Posterior vena cava (tissue), 2 donors: ENCODE data around the gene STOML1. TPM values are rescaled to one million over a fixed set of nuclear protein-coding genes. Genes with fewer than 3 reads are reported as not detected.

Experiments
- DNase-seq: peaks from one replicate; pipeline ENCODE4 v3.0.0-alpha.2; 2020; ENCODE audit warnings: low spot score
- intact Hi-C, 2 donors: fragments of 100-400 bp; cut with DNase I; formaldehyde crosslinking; loops; one replicate each; pipeline versions ENCODE4 v1.14.1 to v1.14.2; 2022 to 2023
- long read RNA-seq, 2 donors: library from polyadenylated mRNA; unstranded; transcript quantifications; one replicate each; pipeline ENCODE4 v2.0.0, GENCODE V29; 2020 to 2021
- total RNA-seq, 2 donors: library from RNA; stranded (reverse); fragmentation: NEBNext Ultra II Directional; extraction: Animal tissue kit (Norgen Biotek cat#: 25700); gene quantifications; one replicate each; pipeline ENCODE4 v1.2.1, GENCODE V29; 2021
- donor health status: DM: yes; HTN: yes; CAD: no.
- donor health status: DM: yes; HTN: yes; CAD: no.

STOML1 gene
- total RNA-seq: 10 to 100 TPM; 17.3 to 20.1 TPM
- long read RNA-seq, donor 1, full-length matches to known transcripts: 16 of 29 reads
- long read RNA-seq, donor 1, partial matches to known transcripts: 1 of 29 reads
- long read RNA-seq, donor 1, other reads (novel, unspliced or antisense): 12 of 29 reads
- long read RNA-seq, donor 2, full-length matches to known transcripts: 141 of 228 reads
- long read RNA-seq, donor 2, partial matches to known transcripts: 18 of 228 reads
- long read RNA-seq, donor 2, other reads (novel, unspliced or antisense): 69 of 228 reads

GRCh38 chr15:73991726-73992593 is at the start of gene STOML1:
TSS of gene STOML1 (minus strand) at chr15:73992295. CDS start at chr15:73992223, 72 bp downstream.
- intact Hi-C loops: no loop called here

GRCh38 chr15:74041311-74041756 is 49.2 kb upstream of the STOML1 start:
- DNase-seq: peak; percentile 67
- intact Hi-C loops: no loop called here

More at GRCh38 chr15:73991726-73992593, at the start of gene STOML1:
- peak; percentile 98 for DNase-seq

- peak; percentile 89 for DNase-seq
- intact Hi-C loops: no loop called here
Measured at GRCh38 chr15:74040109-74040850, 48.2 kb upstream of the STOML1 start.

GRCh38 chr15:74039656-74040010 is 47.5 kb upstream of the STOML1 start:
- DNase-seq: no peak
- intact Hi-C loops: loop anchor here in 1 of 2 donors (5.0 kb wide), 1 partner anchor 67 kb away; no protein-coding TSS in a partner anchor

- intact Hi-C loops: loop anchor here in 1 of 2 donors (5.0 kb wide), 1 partner anchor 67 kb away; no protein-coding TSS in a partner anchor
- peak; percentile 78 for DNase-seq
Measured at GRCh38 chr15:74038707-74039655, 46.9 kb upstream of the STOML1 start.

GRCh38 chr15:74037171-74038117 is 45.3 kb upstream of the STOML1 start:
- intact Hi-C loops: loop anchor here in 1 of 2 donors (5.0 kb wide), 1 partner anchor 65 kb away; no protein-coding TSS in a partner anchor

GRCh38 chr15:74036271-74037170 is 44.4 kb upstream of the STOML1 start:
- peak; percentile 78 for DNase-seq
- intact Hi-C loops: loop anchor here in 1 of 2 donors (5.0 kb wide), 1 partner anchor 64 kb away; no protein-coding TSS in a partner anchor

More at GRCh38 chr15:74037171-74038117, 45.3 kb upstream of the STOML1 start:
- DNase-seq: peak; percentile 71

GRCh38 chr15:74035121-74036017 is 43.3 kb upstream of the STOML1 start:
- intact Hi-C loops: loop anchor here in 1 of 2 donors (5.0 kb wide), 1 partner anchor 63 kb away; no protein-coding TSS in a partner anchor
- peak; percentile 72 for DNase-seq

GRCh38 chr15:74034206-74034755 is 42.2 kb upstream of the STOML1 start:
- DNase-seq: no peak
- intact Hi-C loops: loop anchor here in 1 of 2 donors (5.0 kb wide), 1 partner anchor 802 kb away; no protein-coding TSS in a partner anchor

GRCh38 chr15:74032606-74033561 is 40.8 kb upstream of the STOML1 start:
- intact Hi-C loops: loop anchor here in 1 of 2 donors (5.0 kb wide), 1 partner anchor 801 kb away; no protein-coding TSS in a partner anchor
- DNase-seq: peak; percentile 69

GRCh38 chr15:74032046-74032445 is 40.0 kb upstream of the STOML1 start:
- intact Hi-C loops: loop anchor here in 1 of 2 donors (5.0 kb wide), 1 partner anchor 800 kb away; no protein-coding TSS in a partner anchor
- no peak for DNase-seq

GRCh38 chr15:74028646-74029045 is 36.6 kb upstream of the STOML1 start:
- DNase-seq: peak; percentile 15
- intact Hi-C loops: loop anchor here in 1 of 2 donors (1.0 kb wide), 1 partner anchor 38 kb away; no protein-coding TSS in a partner anchor

- peak; percentile 28 for DNase-seq
- intact Hi-C loops: loop anchor here in 1 of 2 donors (1.0 kb wide), 1 partner anchor 37 kb away; no protein-coding TSS in a partner anchor
Measured at GRCh38 chr15:74027688-74028087, 35.6 kb upstream of the STOML1 start.
